ENCODE measurements around the gene DVL2.

DNA sequence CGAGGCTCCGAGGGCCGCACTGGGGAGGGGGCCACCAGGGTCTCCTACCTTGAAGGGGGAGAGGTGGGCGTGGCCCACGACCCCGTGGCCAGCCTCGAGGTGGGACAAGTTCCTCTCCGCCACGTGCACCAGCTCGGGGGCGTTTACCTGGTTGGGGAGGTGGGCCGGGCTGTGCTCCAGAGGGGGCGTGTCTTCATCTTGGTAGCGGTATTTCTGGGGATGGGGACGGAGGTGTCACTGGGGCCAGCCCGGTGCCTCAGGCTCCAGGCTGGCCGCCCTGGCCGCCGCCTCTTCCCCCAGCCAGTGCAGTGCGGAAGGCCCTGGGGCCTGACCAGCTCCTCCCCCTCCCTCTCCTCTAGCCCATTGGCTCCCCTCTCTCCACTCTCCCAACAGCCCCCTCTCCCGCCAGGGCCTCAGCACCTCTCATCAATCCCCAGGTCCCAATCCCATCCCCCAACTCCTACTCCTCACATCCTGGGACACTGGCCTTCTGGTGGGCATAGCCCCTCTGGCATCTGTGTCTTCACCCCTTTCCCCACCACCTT lies 26.2 kb downstream of the DVL2 start:
- TF ChIP-seq GATA3 (IDR thresholded peaks at IDR 0.05; ENCODE audit: low read depth, low read length) (no peak), GATA2 (IDR thresholded peaks at IDR 0.05; ENCODE audit: low read depth, low read length) (no peak)
